Amygdala (tissue), 56 donors: ENCODE results near the gene NPY.
A peak's percentile ranks its signal among the peaks of the same experiment; 100 is the strongest.
"Not testable (repeated sequence)": the region's sequence is repeated elsewhere in the genome, so short reads cannot be mapped to it uniquely, and the experiment has no call there.

Experiments
- DNase-seq, 56 donors: peaks; one replicate each; lab custom pipeline; 2025; lab: John Stamatoyannopoulos, UW

The NPY gene

GRCh38 chr7:24283897-24284698, at the start of gene NPY:
Gene NPY (plus strand): TSS chr7:24284190. CDS start chr7:24285241, 1,051 bp downstream.
- no peak for DNase-seq

- no peak for DNase-seq
Measured at GRCh38 chr7:24239260-24239659, 44.7 kb upstream of the NPY start.

GRCh38 chr7:24241206-24241605, 42.8 kb upstream of the NPY start:
- no peak for DNase-seq

GRCh38 chr7:24244554-24244953, 39.4 kb upstream of the NPY start:
- DNase-seq = no peak

- DNase-seq = no peak
Measured at GRCh38 chr7:24245362-24245761, 38.6 kb upstream of the NPY start.

GRCh38 chr7:24249266-24249665, 34.7 kb upstream of the NPY start:
- no peak for DNase-seq

GRCh38 chr7:24251568-24251967, 32.4 kb upstream of the NPY start:
- DNase-seq = no peak

GRCh38 chr7:24255139-24255538, 28.9 kb upstream of the NPY start:
- no peak for DNase-seq

- DNase-seq = not testable (repeated sequence)
Measured at GRCh38 chr7:24258324-24258723, 25.7 kb upstream of the NPY start.

GRCh38 chr7:24271938-24272337, 12.1 kb upstream of the NPY start:
- no peak for DNase-seq

GRCh38 chr7:24279512-24279911, 4.5 kb upstream of the NPY start:
- no peak for DNase-seq

- no peak for DNase-seq
Measured at GRCh38 chr7:24283554-24283896, 465 bp upstream of the NPY start.

- DNase-seq = no peak
Measured at GRCh38 chr7:24284699-24285506, 913 bp downstream of the NPY start.

- peak in 7 of 56 donors; percentile 1 to 28 (median 15) for DNase-seq
Measured at GRCh38 chr7:24290004-24290641, 6.1 kb downstream of the NPY start.

GRCh38 chr7:24291271-24291670, 7.3 kb downstream of the NPY start:
- DNase-seq = no peak

- DNase-seq = no peak
Measured at GRCh38 chr7:24297362-24297761, 13.4 kb downstream of the NPY start.

- DNase-seq = no peak
Measured at GRCh38 chr7:24298696-24299095, 14.7 kb downstream of the NPY start.

GRCh38 chr7:24299192-24299591, 15.2 kb downstream of the NPY start:
- no peak for DNase-seq

GRCh38 chr7:24301703-24302102, 17.7 kb downstream of the NPY start:
- no peak for DNase-seq

- no peak for DNase-seq
Measured at GRCh38 chr7:24304494-24305095, 20.6 kb downstream of the NPY start.

GRCh38 chr7:24307326-24307725, 23.3 kb downstream of the NPY start:
- DNase-seq = no peak
